GM21390 (cell line): ENCODE results near the gene RPS15A.

Experiments
- ATAC-seq: cut with Tn5 transposase; IDR thresholded peaks from one replicate; pipeline ENCODE4 v1.9.1; 2021; ENCODE audit not compliant: unreplicated experiment

RPS15A gene

GRCh38 chr16:18789850-18790706 is at the start of gene RPS15A:
Gene RPS15A (minus strand): TSS chr16:18790334. CDS start chr16:18789113, 1,221 bp downstream.
- ATAC-seq = peak; percentile 80

GRCh38 chr16:18839555-18839954 is 49.4 kb upstream of the RPS15A start:
- no peak for ATAC-seq

GRCh38 chr16:18836702-18837101 is 46.6 kb upstream of the RPS15A start:
- ATAC-seq = no peak

GRCh38 chr16:18834864-18835263 is 44.7 kb upstream of the RPS15A start:
- ATAC-seq = no peak

GRCh38 chr16:18833707-18834505 is 43.8 kb upstream of the RPS15A start:
- ATAC-seq = no peak

- ATAC-seq = no peak
Observed at GRCh38 chr16:18832613-18833012, 42.5 kb upstream of the RPS15A start.

- ATAC-seq = no peak
Observed at GRCh38 chr16:18832006-18832405, 41.9 kb upstream of the RPS15A start.

GRCh38 chr16:18829251-18829650 is 39.1 kb upstream of the RPS15A start:
- no peak for ATAC-seq

- ATAC-seq = no peak
Observed at GRCh38 chr16:18827890-18828289, 37.8 kb upstream of the RPS15A start.

- no peak for ATAC-seq
Observed at GRCh38 chr16:18816286-18816685, 26.2 kb upstream of the RPS15A start.

- no peak for ATAC-seq
Observed at GRCh38 chr16:18811925-18812324, 21.8 kb upstream of the RPS15A start.

GRCh38 chr16:18809165-18809564 is 19.0 kb upstream of the RPS15A start:
- no peak for ATAC-seq

- ATAC-seq = no peak
Observed at GRCh38 chr16:18805257-18805773, 15.2 kb upstream of the RPS15A start.

GRCh38 chr16:18804540-18804939 is 14.4 kb upstream of the RPS15A start:
- no peak for ATAC-seq

GRCh38 chr16:18803569-18804462 is 13.7 kb upstream of the RPS15A start:
- no peak for ATAC-seq

- ATAC-seq = no peak
Observed at GRCh38 chr16:18802767-18803343, 12.7 kb upstream of the RPS15A start.

- ATAC-seq = peak; percentile 94
Observed at GRCh38 chr16:18801145-18801972, 11.2 kb upstream of the RPS15A start, which contains the start of gene ARL6IP1. Gene ARL6IP1 (minus strand): TSS chr16:18801549. CDS start chr16:18801466, 83 bp downstream.

GRCh38 chr16:18800775-18801144 is 10.6 kb upstream of the RPS15A start:
- ATAC-seq = no peak

- ATAC-seq = no peak
Observed at GRCh38 chr16:18800293-18800692, 10.2 kb upstream of the RPS15A start.
